ENCODE data around the gene HPSE2. TPM values are rescaled to one million over a fixed set of nuclear protein-coding genes. Genes with fewer than 3 reads are reported as not detected.

Gene HPSE2
- polyA plus RNA-seq, 1 experiment = not detected

- no peak overlapping the region for H3K27ac ChIP-seq (ENCODE audit: low read depth, low read length)
- ChIA-PET CTCF (interaction anchor here (0.7 kb wide), 1 partner anchor 1968 kb away, joined by 7 read pairs; no protein-coding TSS in a partner anchor), POLR2A (no interaction called here)
- H3K4me3 ChIP-seq (ENCODE audit: low read depth, low read length) = no peak overlapping the region
- H3K27me3 ChIP-seq (ENCODE audit: control insufficient read depth, insufficient read depth, low read length) = no peaks in the 10 kb centered on the region
- no peak for TF ChIP-seq CTCF (IDR thresholded peaks at IDR 0.05; ENCODE audit: low read depth, low read length)
- H3K9me3 ChIP-seq (ENCODE audit: control insufficient read depth, insufficient read depth, low read length) = no peaks in the 10 kb centered on the region
- DNase-seq (ENCODE audit: low read depth, low spot score) = no peak
Measured at GRCh38 chr10:98463016-98463415, 772.6 kb downstream of the HPSE2 start.

- H3K27ac ChIP-seq (ENCODE audit: low read depth, low read length) = peak overlapping the region; percentile 94
- no peak overlapping the region for H3K4me3 ChIP-seq (ENCODE audit: low read depth, low read length)
- POLR2A ChIA-PET = interaction anchor here (0.7 to 1.6 kb wide), 2 partner anchors 46 to 78 kb away, joined by 3 to 5 read pairs; partner anchors contain the start of gene PYROXD2
- no peak for DNase-seq (ENCODE audit: low read depth, low spot score)
- no peaks in the 10 kb centered on the region for H3K9me3 ChIP-seq (ENCODE audit: control insufficient read depth, insufficient read depth, low read length)
- CTCF ChIA-PET = no interaction called here
- no peak for TF ChIP-seq CTCF (IDR thresholded peaks at IDR 0.05; ENCODE audit: low read depth, low read length)
- H3K27me3 ChIP-seq (ENCODE audit: control insufficient read depth, insufficient read depth, low read length) = peaks cover 4% of the 10 kb centered on the region
Measured at GRCh38 chr10:98461500-98461842, 774.2 kb downstream of the HPSE2 start.

- peak overlapping the region; percentile 94 for H3K27ac ChIP-seq (ENCODE audit: low read depth, low read length)
- ChIA-PET POLR2A (interaction anchor here (0.7 to 1.6 kb wide), 6 partner anchors 46 to 497 kb away, joined by 3 to 6 read pairs (median 4); partner anchors contain the start of gene PYROXD2), CTCF (interaction anchor here (1.3 to 1.7 kb wide), 2 partner anchors 36 to 290 kb away, joined by 3 to 6 read pairs; no protein-coding TSS in a partner anchor)
Measured at GRCh38 chr10:98460837-98461499, 774.7 kb downstream of the HPSE2 start.

GRCh38 chr10:98458809-98459784 is 776.6 kb downstream of the HPSE2 start:
- Histone ChIP-seq H3K4me3 (ENCODE audit: low read depth, low read length) (no peak overlapping the region), H3K9me3 (ENCODE audit: control insufficient read depth, insufficient read depth, low read length) (no peaks in the 10 kb centered on the region), H3K27me3 (ENCODE audit: control insufficient read depth, insufficient read depth, low read length) (peaks cover 4% of the 10 kb centered on the region), H3K27ac (ENCODE audit: low read depth, low read length) (no peak overlapping the region)
- CTCF ChIA-PET = interaction anchor here (0.6 to 1.7 kb wide), 3 partner anchors 34 to 917 kb away, joined by 3 to 6 read pairs (median 3); no protein-coding TSS in a partner anchor
- TF ChIP-seq CTCF (IDR thresholded peaks at IDR 0.05; ENCODE audit: low read depth, low read length) = no peak
- DNase-seq (ENCODE audit: low read depth, low spot score) = no peak
- POLR2A ChIA-PET = no interaction called here

More at GRCh38 chr10:98460837-98461499, 774.7 kb downstream of the HPSE2 start:
- Histone ChIP-seq H3K4me3 (ENCODE audit: low read depth, low read length) (no peak overlapping the region), H3K27me3 (ENCODE audit: control insufficient read depth, insufficient read depth, low read length) (peaks cover 4% of the 10 kb centered on the region), H3K9me3 (ENCODE audit: control insufficient read depth, insufficient read depth, low read length) (no peaks in the 10 kb centered on the region)
- peak; percentile 83 for DNase-seq (ENCODE audit: low read depth, low spot score)
- TF ChIP-seq CTCF (IDR thresholded peaks at IDR 0.05; ENCODE audit: low read depth, low read length) = no peak

All from AG04450 (cell line).